SK-N-MC (cell line): ENCODE data around the gene UBE3C.

Source experiments
- DNase-seq: peaks from one replicate; pipeline ENCODE4 v3.0.0-alpha.2; 2011; ENCODE audit warnings: low read depth, low spot score
- H3K27ac ChIP-seq: fragments of 200-600 bp; sonication (generic); 2 replicates; pipeline ENCODE4 v1.5.1; 2016; ENCODE audit warnings: mixed run types
- H3K36me3 ChIP-seq: fragments of 200-600 bp; sonication (generic); 2 replicates; pipeline ENCODE4 v1.6.1; 2017; ENCODE audit warnings: antibody characterized with exemption, low read length, mixed read lengths; ENCODE audit not compliant: insufficient read depth
- H3K4me3 ChIP-seq: fragments of 200-600 bp; sonication (generic); 2 replicates; pipeline ENCODE4 v1.5.1; 2016
- H3K9ac ChIP-seq: fragments of 200-600 bp; sonication (generic); 2 replicates; pipeline ENCODE4 v1.8.0; 2017; ENCODE audit warnings: mixed run types, mixed read lengths; ENCODE audit not compliant: insufficient read length
- H3K9me3 ChIP-seq: fragments of 200-600 bp; sonication (generic); 2 replicates; pipeline ENCODE4 v1.6.1; 2017; ENCODE audit warnings: low read depth, mild to moderate bottlenecking, antibody characterized with exemption, low read length, moderate library complexity, mixed read lengths
- EZH2 ChIP-seq: fragments of 200-600 bp; sonication (generic); IDR thresholded peaks from one replicate; pipeline ENCODE4 v1.6.1; 2017; ENCODE audit warnings: antibody characterized with exemption
- FOXP2 ChIP-seq: optimal IDR thresholded peaks from 2 replicates; pipeline ENCODE3; 2011; ENCODE audit warnings: mild to moderate bottlenecking, moderate library complexity; ENCODE audit not compliant: insufficient read depth; ENCODE audit errors: extremely low read length, control extremely low read depth
- POLR2AphosphoS5 ChIP-seq: IDR thresholded peaks from 2 replicates; pipeline ENCODE4 v1.6.1; 2012; ENCODE audit warnings: mild to moderate bottlenecking, low read depth, low read length, borderline replicate concordance

The UBE3C gene

DNA sequence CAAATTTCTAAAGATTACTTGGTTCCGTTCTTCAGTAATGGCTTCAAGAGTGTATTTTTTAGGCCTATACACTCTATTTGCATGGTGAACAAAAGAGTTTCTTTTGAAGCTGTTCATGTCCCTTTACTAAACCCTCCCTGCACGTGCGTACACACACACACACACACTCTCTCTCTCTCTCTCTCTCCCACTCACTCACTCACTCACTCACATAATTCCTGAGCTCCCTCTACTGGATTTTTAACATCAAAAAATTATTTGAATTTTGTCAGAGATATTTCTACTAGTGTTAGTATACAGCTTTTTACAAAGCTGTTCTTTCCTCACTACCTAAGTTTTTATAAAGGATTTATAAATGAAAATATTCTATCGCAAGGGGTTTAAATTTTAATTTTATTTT is 85.9 kb downstream of the UBE3C start:
- Histone ChIP-seq H3K36me3 (peaks cover 43% of the 10 kb centered on the region), H3K9ac (no peak overlapping the region), H3K9me3 (no peaks in the 10 kb centered on the region), H3K4me3 (no peak overlapping the region), H3K27ac (no peak overlapping the region)
- TF ChIP-seq FOXP2 (no peak), POLR2AphosphoS5 (no peak), EZH2 (no peak)
- DNase-seq: no peak

DNA sequence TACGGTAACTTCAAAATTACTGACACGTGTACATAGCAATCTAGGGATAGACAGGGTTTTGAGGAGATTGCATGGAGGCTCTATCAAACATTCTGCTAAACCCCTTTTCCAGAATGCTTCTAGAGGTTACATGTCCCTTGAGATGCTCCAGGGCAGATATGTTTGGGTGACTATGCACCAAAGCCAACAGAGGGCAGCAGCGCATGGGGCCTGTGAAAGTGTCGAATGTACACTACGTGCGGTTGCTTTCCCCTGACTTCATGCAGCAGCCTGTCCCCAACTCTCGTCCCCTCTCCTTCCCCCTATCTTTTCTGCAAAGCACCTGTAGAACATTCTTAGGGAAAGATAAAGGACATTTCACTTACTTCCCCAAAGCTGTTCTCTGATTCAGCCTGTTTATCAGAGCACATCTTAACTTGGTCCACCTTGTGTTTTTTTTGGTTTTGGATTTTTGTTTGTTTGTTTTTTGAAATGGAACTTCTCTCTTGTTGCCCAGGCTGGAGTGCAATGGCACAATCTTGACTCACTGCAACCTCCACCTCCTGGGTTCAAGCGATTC is 90.2 kb downstream of the UBE3C start:
- no peak overlapping the region for H3K4me3 ChIP-seq
- H3K27ac ChIP-seq: no peak overlapping the region
- no peak for DNase-seq
- no peak for TF ChIP-seq EZH2
- TF ChIP-seq POLR2AphosphoS5: no peak
- TF ChIP-seq FOXP2: no peak
- H3K36me3 ChIP-seq: peaks cover 75% of the 10 kb centered on the region
- no peaks in the 10 kb centered on the region for H3K9me3 ChIP-seq
- H3K9ac ChIP-seq: no peak overlapping the region

DNA sequence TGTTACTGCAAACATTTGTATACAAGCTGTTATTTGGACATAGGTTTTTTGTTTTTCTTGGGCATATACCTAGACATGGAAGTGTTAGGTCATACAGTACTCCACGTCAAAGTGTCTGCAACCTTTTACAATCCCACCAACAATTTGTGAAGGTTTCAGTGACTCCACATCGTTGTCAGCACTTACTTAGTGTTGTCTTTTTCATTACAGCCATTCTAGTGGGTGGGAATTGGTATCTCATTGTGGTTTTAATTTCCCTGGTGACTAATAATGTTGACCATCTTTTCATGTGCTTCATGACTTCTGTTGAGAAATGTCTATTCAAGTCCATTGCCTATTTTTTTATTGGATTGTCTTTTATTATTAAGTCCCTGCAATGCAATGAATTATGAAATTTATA is 95.0 kb downstream of the UBE3C start:
- peaks cover 78% of the 10 kb centered on the region for H3K36me3 ChIP-seq
- TF ChIP-seq POLR2AphosphoS5 (no peak), EZH2 (no peak), FOXP2 (no peak)
- H3K9me3 ChIP-seq: no peaks in the 10 kb centered on the region
- no peak overlapping the region for H3K4me3 ChIP-seq
- no peak overlapping the region for H3K9ac ChIP-seq
- DNase-seq: no peak
- no peak overlapping the region for H3K27ac ChIP-seq

DNA sequence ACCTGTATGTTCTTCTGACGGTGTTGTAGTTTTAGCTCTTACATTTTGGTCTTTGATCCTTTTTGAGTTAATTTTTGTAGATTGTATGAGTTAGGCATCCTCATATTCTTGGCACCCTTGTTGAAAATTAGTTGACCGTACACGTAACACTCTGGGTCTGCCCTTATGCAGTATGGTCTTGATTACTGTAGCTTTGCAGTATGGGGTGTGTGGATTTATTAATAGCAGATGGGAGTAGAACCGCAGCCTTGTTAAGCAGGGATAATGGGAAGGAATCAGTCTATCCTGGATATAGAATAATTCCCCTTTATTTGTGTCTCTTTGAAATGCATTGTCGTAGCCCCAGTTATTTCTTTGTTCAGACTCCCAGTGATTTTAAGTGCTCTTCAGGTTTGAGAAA is 95.5 kb downstream of the UBE3C start:
- Histone ChIP-seq H3K27ac (no peak overlapping the region), H3K36me3 (peaks cover 80% of the 10 kb centered on the region), H3K9me3 (no peaks in the 10 kb centered on the region), H3K4me3 (no peak overlapping the region), H3K9ac (no peak overlapping the region)
- no peak for DNase-seq
- TF ChIP-seq POLR2AphosphoS5 (no peak), EZH2 (no peak), FOXP2 (no peak)

DNA sequence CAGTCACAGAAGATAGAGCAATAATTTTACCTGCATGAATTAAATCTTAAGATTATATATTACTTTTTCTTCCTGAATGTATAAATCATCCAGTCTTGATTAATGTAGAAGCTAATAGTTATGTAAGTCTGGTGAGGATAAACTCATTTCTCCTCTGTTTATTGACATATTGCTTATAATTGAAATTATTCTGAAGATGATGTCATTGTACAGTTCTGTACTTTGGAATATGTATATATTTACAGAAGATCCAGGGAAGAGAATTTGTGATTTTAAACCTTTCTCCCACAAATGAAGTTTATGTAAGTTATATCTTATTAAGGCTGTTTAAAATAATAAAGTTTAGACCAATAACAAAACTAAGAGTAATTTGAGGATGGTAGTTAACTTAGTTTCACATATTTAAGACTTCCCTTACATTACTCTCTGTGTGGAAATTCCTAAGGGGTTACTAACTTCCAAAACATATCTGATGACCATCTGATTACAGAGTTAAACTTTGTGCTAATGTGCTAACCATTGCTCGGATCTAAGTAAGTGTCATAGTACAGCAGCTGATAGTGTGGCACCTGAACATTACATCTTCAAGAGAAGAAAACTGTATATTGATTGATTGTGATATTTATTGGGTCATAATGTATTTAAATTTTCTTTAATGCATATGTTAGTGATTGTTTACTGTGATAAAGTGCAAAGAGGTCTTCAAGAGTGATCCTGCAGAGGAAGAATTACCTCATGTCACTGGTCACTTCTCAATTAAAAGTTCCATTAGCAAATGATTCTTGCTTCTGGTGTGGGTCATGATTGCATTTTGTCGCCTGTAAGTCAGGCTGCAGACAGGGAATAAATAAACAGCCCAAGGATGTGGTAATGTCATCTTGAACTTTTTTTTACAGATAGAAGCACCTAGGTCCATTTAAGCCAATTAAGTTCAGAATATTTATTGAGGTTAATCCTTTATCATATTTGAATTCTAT is 96.9 kb downstream of the UBE3C start:
- H3K9ac ChIP-seq: no peak overlapping the region
- TF ChIP-seq POLR2AphosphoS5 (no peak), FOXP2 (no peak), EZH2 (no peak)
- no peaks in the 10 kb centered on the region for H3K9me3 ChIP-seq
- H3K27ac ChIP-seq: no peak overlapping the region
- no peak overlapping the region for H3K4me3 ChIP-seq
- peaks cover 78% of the 10 kb centered on the region for H3K36me3 ChIP-seq
- no peak for DNase-seq

DNA sequence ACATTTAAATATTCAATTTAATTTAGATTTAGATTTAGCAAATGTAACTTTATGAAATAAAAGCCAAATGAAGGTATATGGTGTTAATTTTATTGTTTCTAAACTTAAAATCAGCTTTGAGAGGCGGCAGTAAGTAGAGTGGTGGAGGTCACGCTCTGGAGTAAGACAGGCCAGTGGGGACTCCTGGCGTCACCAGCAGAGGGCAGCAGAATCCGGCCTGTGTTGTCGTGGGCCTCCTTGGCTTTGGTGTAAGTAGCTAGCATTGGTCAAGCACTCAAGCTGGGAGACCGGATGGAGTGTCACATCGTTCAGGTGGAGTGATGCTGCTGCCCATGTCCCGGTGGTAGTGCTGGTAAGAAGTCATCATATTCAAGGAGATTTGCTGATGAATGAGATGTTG is 99.4 kb downstream of the UBE3C start:
- no peak overlapping the region for H3K27ac ChIP-seq
- no peak overlapping the region for H3K4me3 ChIP-seq
- no peak for DNase-seq
- H3K9ac ChIP-seq: no peak overlapping the region
- H3K36me3 ChIP-seq: peaks cover 56% of the 10 kb centered on the region
- no peaks in the 10 kb centered on the region for H3K9me3 ChIP-seq
- TF ChIP-seq FOXP2 (no peak), POLR2AphosphoS5 (no peak), EZH2 (no peak)

DNA sequence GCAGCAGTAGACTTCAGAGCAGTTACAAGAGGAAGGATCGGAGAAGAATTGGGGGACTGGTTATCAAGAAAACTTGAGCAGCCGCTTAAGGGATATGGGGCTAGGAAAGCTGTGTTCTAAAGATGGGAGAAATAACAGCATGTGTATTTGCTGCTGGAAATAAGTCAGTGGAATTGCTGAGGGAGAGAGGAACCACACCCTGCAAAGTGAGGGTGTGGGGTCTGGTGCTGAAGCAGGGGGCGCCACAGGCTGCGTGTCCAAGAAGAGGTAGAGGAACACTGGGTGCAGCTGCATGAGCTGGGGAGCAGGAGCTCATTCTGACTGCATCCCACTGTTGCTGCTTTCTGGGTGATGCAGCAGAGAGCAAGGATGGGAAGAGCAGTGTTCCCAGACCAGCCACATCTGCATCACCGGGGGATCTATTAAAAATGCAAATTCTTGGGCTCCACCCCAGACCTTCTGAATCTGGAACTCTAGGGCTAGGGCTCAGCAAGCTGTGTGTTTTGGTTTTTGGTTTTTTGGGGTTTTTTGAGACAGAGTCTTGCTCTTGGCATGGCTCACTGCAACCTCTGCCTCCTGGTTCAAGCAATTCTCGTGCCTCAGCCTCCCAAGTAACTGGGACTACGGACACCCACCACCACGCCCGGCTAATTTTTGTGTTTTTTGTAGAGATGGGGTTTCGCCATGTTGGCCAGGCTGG is 101.0 kb downstream of the UBE3C start:
- Histone ChIP-seq H3K4me3 (no peak overlapping the region), H3K36me3 (peaks cover 42% of the 10 kb centered on the region), H3K9me3 (no peaks in the 10 kb centered on the region), H3K9ac (no peak overlapping the region), H3K27ac (no peak overlapping the region)
- TF ChIP-seq POLR2AphosphoS5 (no peak), EZH2 (no peak), FOXP2 (no peak)
- no peak for DNase-seq

DNA sequence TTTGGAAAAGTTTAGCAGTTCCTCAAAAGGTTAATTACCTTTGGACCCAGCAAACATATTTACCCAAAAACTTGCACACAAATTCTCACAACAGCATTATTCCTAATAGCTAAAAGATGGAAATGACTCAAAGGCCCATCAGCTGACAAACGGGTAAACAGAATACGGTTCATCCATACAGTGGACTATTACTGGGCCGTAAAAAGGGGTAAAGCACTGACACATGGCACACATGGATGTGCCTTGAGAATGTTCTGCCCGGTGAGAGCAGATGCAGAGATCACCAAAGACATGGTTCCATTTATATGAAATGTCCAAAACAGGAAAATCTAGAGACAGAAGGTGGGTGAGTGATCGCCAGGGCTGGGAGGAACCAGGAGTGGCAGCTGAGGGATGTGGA is 102.9 kb downstream of the UBE3C start:
- H3K4me3 ChIP-seq: no peak overlapping the region
- DNase-seq: no peak
- H3K27ac ChIP-seq: no peak overlapping the region
- no peak overlapping the region for H3K9ac ChIP-seq
- no peaks in the 10 kb centered on the region for H3K9me3 ChIP-seq
- H3K36me3 ChIP-seq: peaks cover 29% of the 10 kb centered on the region
- TF ChIP-seq POLR2AphosphoS5 (no peak), EZH2 (no peak), FOXP2 (no peak)
